ENCODE measurements around the gene TTC7B.

DNA sequence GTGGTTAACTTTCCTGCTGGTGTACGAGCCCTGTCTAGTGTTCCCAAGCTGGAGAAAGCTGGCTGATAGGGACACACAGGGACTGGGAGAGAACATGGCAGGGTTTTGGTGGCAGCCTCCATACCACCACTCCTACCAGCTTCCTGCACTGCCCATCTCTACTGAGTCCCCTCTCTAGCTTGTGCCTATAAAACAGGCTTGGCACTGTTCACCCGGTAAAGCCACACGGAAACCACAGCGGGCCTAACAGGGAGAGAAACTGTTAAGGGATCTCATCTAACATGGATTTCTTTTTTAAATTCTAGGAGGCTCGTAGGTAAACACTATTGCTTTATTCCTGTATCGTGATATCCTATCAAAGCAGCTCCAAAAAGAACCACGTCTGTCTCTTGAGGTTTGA lies 204.7 kb downstream of the TTC7B start:
- TF ChIP-seq PBX2 (CRISPR knock-in tag; IDR thresholded peaks at IDR 0.05), result no peak
- no peak for TF ChIP-seq NAIF1 (CRISPR knock-in tag; IDR thresholded peaks at IDR 0.05; ENCODE audit: borderline replicate concordance)
- no peak for TF ChIP-seq FOXP1 (IDR thresholded peaks at IDR 0.05)
- TF ChIP-seq FOXP1 (CRISPR knock-in tag; IDR thresholded peaks at IDR 0.05), result no peak
- TF ChIP-seq ZNF569 (CRISPR knock-in tag; IDR thresholded peaks at IDR 0.05; ENCODE audit: borderline replicate concordance), result no peak
- no peak for TF ChIP-seq EZH2 (conservative IDR thresholded peaks at IDR 0.05; ENCODE audit: low read depth, low read length)
- no peak for TF ChIP-seq CC2D1A (CRISPR knock-in tag; IDR thresholded peaks at IDR 0.05)
- no peak for TF ChIP-seq CTCF (CRISPR knock-in tag; IDR thresholded peaks at IDR 0.05)
- no peak for TF ChIP-seq ZNF274 (CRISPR knock-in tag; IDR thresholded peaks at IDR 0.05)
- no peak for TF ChIP-seq SMAD3 (CRISPR knock-in tag; IDR thresholded peaks at IDR 0.05)
- TF ChIP-seq, protein P1, sequence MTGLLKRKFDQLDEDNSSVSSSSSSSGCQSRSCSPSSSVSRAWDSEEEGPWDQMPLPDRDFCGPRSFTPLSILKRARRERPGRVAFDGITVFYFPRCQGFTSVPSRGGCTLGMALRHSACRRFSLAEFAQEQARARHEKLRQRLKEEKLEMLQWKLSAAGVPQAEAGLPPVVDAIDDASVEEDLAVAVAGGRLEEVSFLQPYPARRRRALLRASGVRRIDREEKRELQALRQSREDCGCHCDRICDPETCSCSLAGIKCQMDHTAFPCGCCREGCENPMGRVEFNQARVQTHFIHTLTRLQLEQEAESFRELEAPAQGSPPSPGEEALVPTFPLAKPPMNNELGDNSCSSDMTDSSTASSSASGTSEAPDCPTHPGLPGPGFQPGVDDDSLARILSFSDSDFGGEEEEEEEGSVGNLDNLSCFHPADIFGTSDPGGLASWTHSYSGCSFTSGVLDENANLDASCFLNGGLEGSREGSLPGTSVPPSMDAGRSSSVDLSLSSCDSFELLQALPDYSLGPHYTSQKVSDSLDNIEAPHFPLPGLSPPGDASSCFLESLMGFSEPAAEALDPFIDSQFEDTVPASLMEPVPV (CRISPR knock-in tag; IDR thresholded peaks at IDR 0.05), result no peak
- TF ChIP-seq HDAC6 (IDR thresholded peaks at IDR 0.05; ENCODE audit: low read depth, low read length), result no peak
